GM18909 (cell line): Measurements from ENCODE around the gene MXI1.

Experiments
- ATAC-seq: cut with Tn5 transposase; IDR thresholded peaks from one replicate; pipeline ENCODE4 v1.9.1; 2021; ENCODE audit warnings: mild to moderate bottlenecking; ENCODE audit not compliant: unreplicated experiment, poor library complexity

MXI1 gene

DNA sequence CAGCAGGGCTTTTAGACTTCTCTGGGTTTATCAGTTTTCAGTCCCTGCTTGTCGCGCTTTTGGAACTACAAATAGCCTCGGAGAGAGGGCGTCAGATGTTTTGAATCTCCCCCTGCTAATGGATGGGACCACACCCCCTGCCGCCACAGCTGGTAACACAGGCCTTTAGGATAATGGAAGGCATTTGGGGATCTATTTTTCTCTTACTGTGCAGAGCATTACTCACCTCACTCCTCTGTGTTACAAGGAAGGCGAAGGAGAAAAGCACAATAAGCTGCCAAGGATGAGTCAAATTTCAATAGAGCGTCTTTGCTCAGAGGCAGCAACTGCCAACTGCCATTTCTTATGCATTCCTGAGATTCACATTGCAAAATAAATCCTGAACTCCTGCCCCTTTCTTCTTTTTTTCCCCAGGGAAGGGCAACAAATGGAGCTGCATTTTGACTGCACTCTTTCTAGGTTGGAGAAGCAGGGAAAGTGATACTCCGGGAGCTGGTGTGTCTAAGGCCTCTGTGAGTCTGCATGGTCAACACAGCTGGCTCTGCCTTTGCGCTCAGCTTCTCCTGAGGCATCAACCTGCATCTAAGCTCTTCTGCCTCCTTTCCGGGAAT lies 128.8 kb downstream of the MXI1 start:
- no peak for ATAC-seq
